Neural cell (in vitro differentiated cells): ENCODE measurements around the gene PROZ. TPM values are rescaled to one million over a fixed set of nuclear protein-coding genes. Genes with fewer than 3 reads are reported as not detected.

Experiments used
- H2AFZ ChIP-seq: fragments of 200-600, 300-800 bp; sonication (generic), shearing (Covaris generic); 2 replicates; pipeline ENCODE4 v1.6.0; 2014; ENCODE audit warnings: low read depth, mild to moderate bottlenecking, antibody characterized with exemption, low read length, moderate library complexity
- H3F3A ChIP-seq: fragments of 200-600 bp; shearing (Covaris generic); 2 replicates; pipeline ENCODE4 v1.6.1; 2016; ENCODE audit warnings: mild to moderate bottlenecking, moderate library complexity, mixed read lengths, antibody characterized with exemption, low read length; ENCODE audit not compliant: insufficient read depth, poor library complexity, severe bottlenecking
- H3K27ac ChIP-seq: fragments of 200-600, 300-800 bp; sonication (generic), shearing (Covaris generic); 2 replicates; pipeline ENCODE4 v1.5.1; 2014; ENCODE audit warnings: mild to moderate bottlenecking, low read length, moderate library complexity
- H3K27me3 ChIP-seq: fragments of 300-800, 200-600 bp; sonication (generic), shearing (Covaris generic); 2 replicates; pipeline ENCODE4 v1.6.0; 2014; ENCODE audit warnings: mild to moderate bottlenecking, low read depth, low read length, moderate library complexity; ENCODE audit not compliant: insufficient read depth
- H3K36me3 ChIP-seq: fragments of 300-800, 200-600 bp; sonication (generic), shearing (Covaris generic); 2 replicates; pipeline ENCODE4 v1.5.1; 2014; ENCODE audit warnings: mild to moderate bottlenecking, antibody characterized with exemption, low read length, moderate library complexity; ENCODE audit not compliant: insufficient read depth
- H3K4me2 ChIP-seq: fragments of 300-800, 200-600 bp; sonication (generic), shearing (Covaris generic); 2 replicates; pipeline ENCODE4 v1.6.0; 2014; ENCODE audit warnings: mild to moderate bottlenecking, low read length
- H3K4me3 ChIP-seq: fragments of 300-800, 200-600 bp; sonication (generic), shearing (Covaris generic); 2 replicates; pipeline ENCODE4 v1.5.1; 2014; ENCODE audit warnings: mild to moderate bottlenecking, low read length, moderate library complexity
- H3K79me2 ChIP-seq: fragments of 200-600 bp; shearing (Covaris generic); replicated peaks from 2 replicates; pipeline ENCODE4 v1.6.0; 2014; ENCODE audit warnings: mild to moderate bottlenecking, low read length, moderate library complexity; ENCODE audit not compliant: insufficient read depth
- H3K9ac ChIP-seq: fragments of 300-800, 200-600 bp; sonication (generic), shearing (Covaris generic); 2 replicates; pipeline ENCODE4 v1.6.1; 2016; ENCODE audit warnings: mild to moderate bottlenecking, low read length, mixed read lengths
- H3K9me2 ChIP-seq: fragments of 200-600 bp; shearing (Covaris generic); 2 replicates; pipeline ENCODE4 v1.6.1; 2016; ENCODE audit warnings: mild to moderate bottlenecking, low read length, mixed read lengths; ENCODE audit not compliant: insufficient read depth
- H3K9me3 ChIP-seq: fragments of 200-600, 300-800 bp; sonication (generic), shearing (Covaris generic); 2 replicates; pipeline ENCODE4 v1.6.1; 2016; ENCODE audit warnings: mild to moderate bottlenecking, mixed run types, low read length, moderate library complexity, mixed read lengths
- H4K20me1 ChIP-seq: fragments of 200-600 bp; shearing (Covaris generic); 2 replicates; pipeline ENCODE4 v1.6.1; 2016; ENCODE audit warnings: mild to moderate bottlenecking, mixed run types; ENCODE audit not compliant: insufficient read depth
- EP300 ChIP-seq: fragments of 450-650 bp; conservative IDR thresholded peaks from 2 replicates; pipeline ENCODE4 v1.6.1; 2014; ENCODE audit warnings: antibody characterized with exemption, mild to moderate bottlenecking, moderate library complexity; ENCODE audit not compliant: poor library complexity, severe bottlenecking
- EZH2 ChIP-seq: fragments of 200-600, 300-800 bp; shearing (Covaris generic), sonication (generic); IDR thresholded peaks from 2 replicates; pipeline ENCODE4 v1.6.1; 2014; ENCODE audit warnings: antibody characterized with exemption, low read length, borderline replicate concordance, mild to moderate bottlenecking; ENCODE audit not compliant: insufficient read depth, poor library complexity, severe bottlenecking
- MXI1 ChIP-seq: fragments of 450-650 bp; conservative IDR thresholded peaks from 2 replicates; pipeline ENCODE4 v1.6.1; 2014; ENCODE audit warnings: antibody characterized with exemption, mild to moderate bottlenecking; ENCODE audit not compliant: poor library complexity, severe bottlenecking
- POLR2AphosphoS5 ChIP-seq: IDR thresholded peaks from 2 replicates; pipeline ENCODE4 v1.6.1; 2012
- RAD21 ChIP-seq: fragments of 450-650 bp; conservative IDR thresholded peaks from 2 replicates; pipeline ENCODE4 v1.6.1; 2014; ENCODE audit warnings: antibody characterized with exemption, mild to moderate bottlenecking, moderate library complexity
- SMC3 ChIP-seq: fragments of 450-650 bp; conservative IDR thresholded peaks from 2 replicates; pipeline ENCODE4 v1.6.1; 2014; ENCODE audit warnings: antibody characterized with exemption, mild to moderate bottlenecking, moderate library complexity; ENCODE audit not compliant: poor library complexity
- TAF1 ChIP-seq: IDR thresholded peaks from 2 replicates; pipeline ENCODE4 v1.6.1; 2012; ENCODE audit warnings: low read depth
- polyA plus RNA-seq: library from polyadenylated mRNA; depleted of rRNA; stranded (reverse); fragments of >200 nt; gene quantifications from 2 replicates; pipeline ENCODE4 v1.2.3, GENCODE V29; 2014
- TF ChIP-seq, protein P1 (sequence below): IDR thresholded peaks from 2 replicates; pipeline ENCODE4 v1.6.1; 2012; ENCODE audit warnings: borderline replicate concordance
- TF ChIP-seq, protein P2 (sequence below): fragments of 450-650 bp; IDR thresholded peaks from 2 replicates; pipeline ENCODE4 v1.5.1; 2014; ENCODE audit warnings: antibody characterized with exemption, mild to moderate bottlenecking, moderate library complexity; ENCODE audit not compliant: poor library complexity, severe bottlenecking

PROZ gene
- polyA plus RNA-seq, 1 donor from 2014 or later: not detected

DNA sequence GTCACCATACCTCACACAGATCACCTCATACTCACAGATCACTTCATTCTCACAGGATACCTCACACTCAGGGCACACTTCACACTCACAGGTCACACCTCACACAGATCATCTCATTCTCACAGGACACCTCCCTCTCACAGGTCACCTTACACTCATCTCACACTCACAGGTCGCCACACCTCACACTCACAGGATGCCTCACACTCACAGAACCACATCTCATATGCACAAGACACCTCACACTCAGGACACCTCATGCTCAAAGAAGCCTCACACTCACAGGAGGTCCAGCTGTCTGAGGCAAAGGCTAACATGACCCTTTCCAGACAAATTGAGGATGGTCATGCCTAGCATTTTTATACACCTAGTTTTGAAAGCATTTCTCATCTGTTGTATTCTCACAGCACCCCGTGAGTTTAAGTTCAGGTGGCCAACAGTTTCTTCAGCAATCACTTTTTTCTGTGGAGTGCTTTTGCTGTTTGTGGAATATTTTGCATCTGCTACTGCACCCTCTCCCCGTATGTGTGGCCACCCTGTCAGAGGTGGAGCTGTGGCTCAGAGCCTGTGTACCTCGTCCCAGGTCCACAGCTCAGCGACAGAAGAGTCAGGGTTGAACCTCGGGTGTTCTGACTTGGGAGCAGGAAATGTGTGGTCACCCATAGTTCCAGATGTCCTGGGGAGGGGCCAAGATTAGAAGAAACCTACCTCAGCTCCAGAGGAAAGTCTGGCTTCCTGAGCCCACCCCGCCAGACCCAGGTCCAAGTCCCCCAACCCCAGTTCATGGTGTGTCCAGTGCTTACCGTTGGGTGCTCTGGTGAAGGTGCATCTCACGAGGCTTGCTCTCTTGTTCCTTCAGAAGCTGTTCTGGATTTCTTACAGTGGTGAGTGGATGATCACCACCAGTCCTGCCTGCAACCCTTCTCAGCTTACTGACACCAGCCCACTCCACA, 45.3 kb upstream of the PROZ start:
- Histone ChIP-seq H3K79me2 (no peaks in the 10 kb centered on the region), H3K27me3 (peaks cover 22% of the 10 kb centered on the region), H3K9ac (no peak overlapping the region), H3K27ac (no peak overlapping the region), H3K9me3 (peaks cover 7% of the 10 kb centered on the region), H2AFZ (no peak overlapping the region), H3F3A (no peaks in the 10 kb centered on the region), H3K36me3 (no peaks in the 10 kb centered on the region), H3K4me3 (no peak overlapping the region), H4K20me1 (no peaks in the 10 kb centered on the region), H3K4me2 (no peak overlapping the region), H3K9me2 (no peaks in the 10 kb centered on the region)
- no peak for TF ChIP-seq POLR2AphosphoS5

GRCh38 chr13:113113846-113114271, 44.6 kb upstream of the PROZ start:
- H3K4me2 ChIP-seq: no peak overlapping the region
- peaks cover 22% of the 10 kb centered on the region for H3K27me3 ChIP-seq

GRCh38 chr13:113114511-113115362, 43.7 kb upstream of the PROZ start:
- Histone ChIP-seq H3K9me3 (peaks cover 2% of the 10 kb centered on the region), H3K4me2 (no peak overlapping the region), H2AFZ (no peak overlapping the region), H3K4me3 (no peak overlapping the region), H3K27me3 (peaks cover 15% of the 10 kb centered on the region), H4K20me1 (no peaks in the 10 kb centered on the region), H3K79me2 (no peaks in the 10 kb centered on the region), H3K36me3 (no peaks in the 10 kb centered on the region), H3K9ac (no peak overlapping the region), H3F3A (no peaks in the 10 kb centered on the region), H3K9me2 (no peaks in the 10 kb centered on the region), H3K27ac (no peak overlapping the region)
- TF ChIP-seq EP300: no peak
- TF ChIP-seq TAF1: no peak
- TF ChIP-seq RAD21: no peak
- TF ChIP-seq MXI1: no peak
- TF ChIP-seq SMC3: no peak
- TF ChIP-seq EZH2: no peak
- TF ChIP-seq, protein P1, sequence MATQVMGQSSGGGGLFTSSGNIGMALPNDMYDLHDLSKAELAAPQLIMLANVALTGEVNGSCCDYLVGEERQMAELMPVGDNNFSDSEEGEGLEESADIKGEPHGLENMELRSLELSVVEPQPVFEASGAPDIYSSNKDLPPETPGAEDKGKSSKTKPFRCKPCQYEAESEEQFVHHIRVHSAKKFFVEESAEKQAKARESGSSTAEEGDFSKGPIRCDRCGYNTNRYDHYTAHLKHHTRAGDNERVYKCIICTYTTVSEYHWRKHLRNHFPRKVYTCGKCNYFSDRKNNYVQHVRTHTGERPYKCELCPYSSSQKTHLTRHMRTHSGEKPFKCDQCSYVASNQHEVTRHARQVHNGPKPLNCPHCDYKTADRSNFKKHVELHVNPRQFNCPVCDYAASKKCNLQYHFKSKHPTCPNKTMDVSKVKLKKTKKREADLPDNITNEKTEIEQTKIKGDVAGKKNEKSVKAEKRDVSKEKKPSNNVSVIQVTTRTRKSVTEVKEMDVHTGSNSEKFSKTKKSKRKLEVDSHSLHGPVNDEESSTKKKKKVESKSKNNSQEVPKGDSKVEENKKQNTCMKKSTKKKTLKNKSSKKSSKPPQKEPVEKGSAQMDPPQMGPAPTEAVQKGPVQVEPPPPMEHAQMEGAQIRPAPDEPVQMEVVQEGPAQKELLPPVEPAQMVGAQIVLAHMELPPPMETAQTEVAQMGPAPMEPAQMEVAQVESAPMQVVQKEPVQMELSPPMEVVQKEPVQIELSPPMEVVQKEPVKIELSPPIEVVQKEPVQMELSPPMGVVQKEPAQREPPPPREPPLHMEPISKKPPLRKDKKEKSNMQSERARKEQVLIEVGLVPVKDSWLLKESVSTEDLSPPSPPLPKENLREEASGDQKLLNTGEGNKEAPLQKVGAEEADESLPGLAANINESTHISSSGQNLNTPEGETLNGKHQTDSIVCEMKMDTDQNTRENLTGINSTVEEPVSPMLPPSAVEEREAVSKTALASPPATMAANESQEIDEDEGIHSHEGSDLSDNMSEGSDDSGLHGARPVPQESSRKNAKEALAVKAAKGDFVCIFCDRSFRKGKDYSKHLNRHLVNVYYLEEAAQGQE: no peak
- TF ChIP-seq, protein P2, sequence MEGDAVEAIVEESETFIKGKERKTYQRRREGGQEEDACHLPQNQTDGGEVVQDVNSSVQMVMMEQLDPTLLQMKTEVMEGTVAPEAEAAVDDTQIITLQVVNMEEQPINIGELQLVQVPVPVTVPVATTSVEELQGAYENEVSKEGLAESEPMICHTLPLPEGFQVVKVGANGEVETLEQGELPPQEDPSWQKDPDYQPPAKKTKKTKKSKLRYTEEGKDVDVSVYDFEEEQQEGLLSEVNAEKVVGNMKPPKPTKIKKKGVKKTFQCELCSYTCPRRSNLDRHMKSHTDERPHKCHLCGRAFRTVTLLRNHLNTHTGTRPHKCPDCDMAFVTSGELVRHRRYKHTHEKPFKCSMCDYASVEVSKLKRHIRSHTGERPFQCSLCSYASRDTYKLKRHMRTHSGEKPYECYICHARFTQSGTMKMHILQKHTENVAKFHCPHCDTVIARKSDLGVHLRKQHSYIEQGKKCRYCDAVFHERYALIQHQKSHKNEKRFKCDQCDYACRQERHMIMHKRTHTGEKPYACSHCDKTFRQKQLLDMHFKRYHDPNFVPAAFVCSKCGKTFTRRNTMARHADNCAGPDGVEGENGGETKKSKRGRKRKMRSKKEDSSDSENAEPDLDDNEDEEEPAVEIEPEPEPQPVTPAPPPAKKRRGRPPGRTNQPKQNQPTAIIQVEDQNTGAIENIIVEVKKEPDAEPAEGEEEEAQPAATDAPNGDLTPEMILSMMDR: no peak
- no peak for TF ChIP-seq POLR2AphosphoS5

More at GRCh38 chr13:113113846-113114271, 44.6 kb upstream of the PROZ start:
- TF ChIP-seq EP300 (no peak), EZH2 (no peak), TAF1 (no peak), SMC3 (no peak)
- TF ChIP-seq, protein P2: no peak
- no peaks in the 10 kb centered on the region for H3K36me3 ChIP-seq
- H4K20me1 ChIP-seq: no peaks in the 10 kb centered on the region
- H3K9me3 ChIP-seq: peaks cover 7% of the 10 kb centered on the region
- H3K79me2 ChIP-seq: no peaks in the 10 kb centered on the region
- no peaks in the 10 kb centered on the region for H3K9me2 ChIP-seq
- no peak overlapping the region for H3K27ac ChIP-seq
- H3F3A ChIP-seq: no peaks in the 10 kb centered on the region
- H3K4me3 ChIP-seq: no peak overlapping the region
- H2AFZ ChIP-seq: no peak overlapping the region
- H3K9ac ChIP-seq: no peak overlapping the region
